GM21423 (cell line): ENCODE measurements around the gene ADAM15.

ENCODE experiments used
- ATAC-seq: cut with Tn5 transposase; IDR thresholded peaks from one replicate; pipeline ENCODE4 v1.9.1; 2021; ENCODE audit warnings: mild to moderate bottlenecking, moderate library complexity; ENCODE audit not compliant: unreplicated experiment

The ADAM15 gene

DNA sequence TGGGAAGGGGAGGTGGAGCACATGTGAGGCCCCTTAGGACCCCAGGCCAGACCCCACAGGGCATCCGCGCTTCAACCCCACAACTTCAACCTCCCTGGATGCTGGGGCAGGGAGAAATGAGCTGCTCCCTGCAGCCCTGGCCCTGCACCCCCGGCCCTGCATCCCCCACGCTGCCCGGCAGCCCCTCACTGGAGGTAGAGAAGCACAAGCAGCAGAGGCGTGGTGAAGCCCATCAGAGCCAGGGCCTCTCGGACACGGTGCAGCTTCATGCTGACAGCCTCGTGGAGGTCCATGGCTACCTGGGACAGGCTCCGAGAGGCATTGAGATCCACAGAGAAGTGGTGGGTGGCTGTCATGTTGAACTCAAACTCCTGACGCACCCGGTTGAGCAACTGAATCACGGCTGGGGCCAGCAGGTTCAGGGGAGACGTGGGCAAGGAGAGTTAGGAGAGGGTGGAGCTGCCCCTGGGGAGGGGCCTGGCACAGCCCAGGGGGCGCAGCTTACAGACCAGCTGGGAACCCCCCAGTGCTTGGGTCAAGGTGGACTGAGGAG, 20.8 kb upstream of the ADAM15 start:
- ATAC-seq, result no peak

DNA sequence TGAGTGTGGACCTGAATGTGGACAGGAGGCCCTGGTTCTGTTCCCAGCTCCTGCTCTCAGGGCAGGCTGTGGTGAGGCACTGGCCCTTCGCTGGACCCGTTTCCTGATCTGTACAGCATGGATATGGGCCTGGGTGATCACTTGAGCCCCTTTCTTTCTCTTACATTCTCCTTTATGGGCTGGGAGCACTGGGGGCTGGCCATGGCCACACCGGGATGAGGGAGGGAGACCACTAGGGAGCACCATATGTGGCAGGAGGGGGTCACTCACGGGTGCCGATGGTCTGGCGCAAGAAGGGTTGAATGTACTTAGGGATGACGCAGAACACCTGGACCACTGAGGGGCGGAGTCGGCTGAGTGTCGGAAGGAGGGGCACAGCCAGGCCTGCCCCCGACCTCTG, 20.2 kb upstream of the ADAM15 start:
- no peak for ATAC-seq

DNA sequence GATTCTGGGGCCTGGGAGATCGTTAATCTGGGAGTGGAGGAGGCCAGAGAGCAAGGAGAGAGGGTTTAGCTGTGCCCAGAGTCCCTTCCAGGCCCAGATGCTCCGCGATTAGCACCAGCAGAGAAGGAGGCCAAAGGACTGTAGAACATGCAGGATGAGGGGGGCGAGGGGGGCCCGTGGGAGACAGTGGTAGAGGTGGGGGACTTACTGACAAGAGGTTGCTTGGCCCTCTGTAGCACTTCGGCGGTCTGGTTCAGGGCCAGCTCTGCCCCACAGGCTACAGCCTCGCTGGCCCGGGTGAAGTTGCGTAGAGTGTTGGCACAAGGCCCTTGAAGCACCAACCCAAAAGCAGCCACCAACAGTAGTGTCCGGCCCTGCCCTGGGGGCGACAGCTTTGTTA, 18.2 kb upstream of the ADAM15 start:
- no peak for ATAC-seq

DNA sequence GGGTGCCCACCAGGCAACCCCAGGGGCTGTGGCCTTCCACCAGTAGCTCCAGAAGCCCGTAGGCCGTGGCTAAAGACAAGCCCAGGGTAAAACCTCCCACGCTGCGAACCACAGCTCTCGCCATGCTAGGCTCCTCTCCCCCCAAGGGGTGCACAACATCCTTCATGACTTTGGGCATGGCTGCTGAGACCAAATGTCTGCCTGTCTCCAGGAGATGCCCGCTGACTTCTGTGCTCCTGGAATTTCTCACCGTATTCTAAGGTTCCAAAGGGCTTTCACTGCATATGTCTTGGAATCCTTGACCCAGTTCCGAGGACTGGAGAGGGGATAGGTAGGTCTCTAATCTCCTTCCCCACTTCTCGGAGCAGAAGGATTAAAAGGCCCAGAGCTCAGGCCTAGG, 17.6 kb upstream of the ADAM15 start, which contains the start of the genes DCST1 and DCST2:
Gene DCST1 (plus strand): TSS at position 301 of the 400 bp plus-strand sequence. CDS start 213 bp downstream, outside the sequence.
Gene DCST2 (minus strand): TSS at position 258 of the 400 bp plus-strand sequence. CDS start 80 bp downstream, at position 178.
- ATAC-seq, result no peak

DNA sequence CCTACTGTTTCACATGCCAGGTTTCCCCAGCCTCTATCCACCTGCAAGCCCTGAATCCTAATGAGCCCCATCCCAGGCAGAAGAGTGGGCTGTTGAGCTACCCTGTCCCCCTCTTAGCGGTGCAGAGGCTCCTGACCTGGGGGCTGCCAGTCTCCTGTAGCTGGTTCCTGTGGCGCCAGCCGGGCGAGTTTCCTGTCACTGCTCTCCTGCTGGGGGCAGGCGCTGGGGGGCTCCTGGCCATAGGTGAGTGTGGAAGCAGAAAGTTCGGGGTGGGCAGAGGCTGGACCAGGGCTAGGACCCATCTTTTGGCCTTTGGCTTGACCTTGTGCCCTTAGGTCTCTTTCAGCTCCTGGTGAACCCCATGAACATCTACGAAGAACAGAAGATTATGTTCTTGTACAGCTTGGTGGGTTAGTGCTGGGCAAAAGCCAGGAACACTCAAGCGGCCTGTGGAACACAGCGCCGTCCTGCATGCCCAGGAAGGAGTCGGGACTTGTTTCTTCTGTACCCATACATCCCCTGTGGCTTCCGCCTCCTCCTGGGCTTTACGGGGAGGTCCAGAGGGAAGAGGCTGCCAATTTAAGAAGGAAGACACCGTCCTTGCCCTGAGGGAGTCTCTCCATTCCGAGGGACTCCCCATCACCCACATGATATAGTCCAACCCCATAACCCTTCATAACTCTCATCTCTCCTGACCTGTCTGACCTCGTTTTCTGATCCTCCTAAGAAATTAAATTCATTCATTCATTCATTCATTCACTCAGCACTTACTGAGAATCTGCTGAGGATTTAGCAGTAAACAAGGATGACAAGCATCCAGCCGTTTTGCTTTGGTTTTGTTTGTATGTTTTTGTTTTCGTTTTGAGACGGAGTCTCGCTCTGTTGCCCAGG, 16.6 kb upstream of the ADAM15 start:
- no peak for ATAC-seq

DNA sequence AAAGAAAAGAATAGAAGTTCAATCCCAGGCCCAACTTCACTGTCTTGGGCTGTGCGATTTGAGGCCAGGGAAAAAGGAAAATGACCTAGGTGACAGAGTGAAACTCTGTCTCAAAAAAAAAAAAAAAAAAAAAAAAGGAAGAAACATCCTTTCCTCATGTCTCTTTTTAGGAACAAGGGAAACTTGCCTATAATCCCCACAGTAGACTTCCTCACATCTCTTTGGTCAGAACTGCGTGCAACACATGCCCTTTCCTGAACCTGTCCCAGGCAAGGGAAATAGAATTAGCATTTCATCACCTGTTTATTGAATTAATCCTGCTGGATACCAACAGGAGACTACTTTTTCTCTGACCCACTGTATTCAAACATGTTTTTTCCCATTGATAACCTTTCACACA, 15.2 kb upstream of the ADAM15 start:
- no peak for ATAC-seq

DNA sequence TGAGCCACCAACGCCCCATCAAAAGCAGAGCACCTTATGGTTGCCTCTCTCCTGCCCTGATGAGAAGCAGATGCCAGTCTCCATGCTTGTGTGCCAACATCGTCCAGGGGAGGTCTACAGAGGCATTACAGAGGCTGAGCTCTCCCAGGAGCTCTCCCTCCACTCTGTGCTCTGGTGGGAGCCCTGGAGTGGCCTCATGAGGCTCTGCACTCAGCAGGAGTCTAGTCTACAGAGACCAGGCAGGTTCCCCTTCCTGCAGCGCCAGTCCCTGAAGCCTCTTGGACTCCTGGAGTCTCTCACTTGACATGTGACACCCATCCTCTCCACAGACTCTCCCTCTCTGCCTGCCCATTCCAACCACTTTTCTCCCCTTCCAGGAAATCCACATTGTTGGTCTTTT, 14.1 kb upstream of the ADAM15 start:
- ATAC-seq, result no peak

DNA sequence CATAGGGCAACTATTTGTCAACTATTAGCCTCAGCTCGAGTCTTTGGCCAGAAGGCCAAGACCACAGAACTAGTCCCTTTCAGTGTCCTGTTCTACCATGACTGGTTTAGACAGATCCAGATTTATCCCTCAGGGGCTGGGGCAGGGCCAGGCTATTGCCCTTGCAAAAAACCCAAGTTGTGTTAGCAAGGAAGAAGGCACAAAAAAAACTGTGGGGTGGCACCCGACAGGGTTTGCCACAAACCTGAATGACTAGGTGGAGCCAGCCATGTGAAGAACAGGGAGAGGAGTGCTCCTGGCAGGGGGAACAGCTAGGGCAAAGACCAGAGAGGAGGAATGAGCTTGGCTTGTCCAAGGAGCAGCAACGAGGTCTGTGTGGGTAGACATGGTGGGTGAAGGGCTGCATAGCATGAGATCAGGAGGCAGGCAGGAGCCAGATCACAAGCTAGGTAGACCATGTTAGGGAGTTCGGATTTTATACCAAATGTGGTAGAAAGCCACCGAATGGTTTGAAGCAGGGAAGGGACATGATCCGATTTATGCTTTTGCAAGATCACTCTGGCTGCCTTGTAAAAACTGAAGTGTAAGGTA, 13.2 kb upstream of the ADAM15 start:
- ATAC-seq, result no peak

DNA sequence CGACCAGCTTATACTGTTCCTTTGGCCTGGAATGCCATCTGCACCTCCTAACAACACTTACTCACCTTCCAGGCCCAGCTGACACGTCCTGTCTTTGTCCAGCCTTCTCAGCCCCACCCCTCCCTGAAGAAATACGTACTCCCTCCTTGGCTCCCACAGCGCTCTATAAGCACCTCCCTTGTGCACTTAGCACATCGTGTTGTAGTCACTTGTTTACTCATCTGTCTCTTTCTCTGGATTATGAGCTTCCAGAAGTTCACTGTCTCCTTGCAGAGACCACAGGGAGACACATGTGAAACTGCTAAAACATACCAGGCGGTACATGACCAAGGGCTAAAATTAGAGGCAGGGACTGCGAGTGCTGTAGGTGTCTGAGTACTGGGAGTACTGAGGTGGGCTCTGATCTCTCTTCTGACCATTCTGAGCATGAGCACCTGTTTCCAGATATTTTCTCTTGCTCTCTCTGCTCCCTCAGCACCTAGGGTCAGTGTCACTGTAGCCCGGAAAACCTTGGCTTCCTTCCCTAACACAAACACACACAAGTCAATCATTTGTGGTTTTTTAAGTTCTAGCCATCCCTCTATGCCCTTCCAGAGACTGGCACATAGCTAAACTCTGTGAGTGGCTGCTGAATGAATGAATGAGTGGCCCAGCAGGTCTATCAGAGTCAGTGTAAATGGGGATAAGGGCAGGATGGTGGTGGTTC, 12.4 kb upstream of the ADAM15 start:
- ATAC-seq, result no peak

DNA sequence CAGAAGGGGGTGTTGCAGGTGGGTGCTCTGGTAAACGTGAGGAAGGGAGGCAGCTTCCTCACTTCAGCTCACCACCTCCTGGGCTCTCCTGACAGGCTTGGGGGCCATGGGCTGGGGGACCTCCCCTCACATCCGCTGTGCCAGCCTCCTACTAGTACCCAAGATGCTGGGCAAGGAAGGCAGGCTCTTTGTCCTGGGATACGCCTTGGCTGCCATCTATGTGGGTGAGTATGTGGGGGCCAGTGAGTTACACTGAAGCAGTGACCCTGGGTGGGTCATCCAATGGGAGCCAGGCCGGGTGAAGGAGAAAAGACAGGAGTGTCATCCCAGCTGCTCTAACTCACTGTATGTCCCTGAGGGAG, 11.8 kb upstream of the ADAM15 start:
- no peak for ATAC-seq

DNA sequence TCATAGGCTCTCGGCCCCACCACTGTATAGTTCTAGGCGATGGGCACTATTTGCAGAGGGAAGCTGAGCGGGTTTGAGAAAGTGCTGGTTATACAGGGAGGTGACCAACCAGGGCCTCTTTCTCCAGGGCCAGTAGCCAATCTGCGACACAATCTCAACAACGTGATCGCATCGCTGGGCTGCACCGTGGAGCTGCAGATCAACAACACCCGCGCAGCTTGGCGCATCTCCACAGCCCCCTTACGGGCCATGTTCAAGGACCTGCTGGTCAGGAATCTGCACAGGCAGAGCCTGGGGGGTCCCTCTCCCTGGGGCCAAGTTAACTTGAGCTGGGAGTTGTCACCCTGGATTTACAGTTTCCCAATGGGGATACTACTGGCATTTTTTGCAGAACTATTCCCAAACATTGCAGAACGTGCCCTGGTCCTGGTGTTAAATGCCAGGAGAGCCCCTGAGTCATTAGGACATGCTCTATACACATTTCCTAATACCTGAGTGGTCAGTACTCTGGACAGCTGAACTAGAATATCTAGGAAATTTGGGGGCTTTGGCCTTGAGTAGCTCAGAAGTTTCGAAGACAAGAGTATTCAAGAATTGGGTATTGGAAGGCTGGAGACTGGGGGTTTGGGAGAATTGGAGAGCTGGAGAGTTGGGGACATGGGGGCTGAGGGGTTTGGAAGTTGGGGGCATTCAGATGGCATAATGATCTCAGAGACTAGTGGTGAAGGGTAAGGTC, 10.6 kb upstream of the ADAM15 start:
- ATAC-seq, result no peak

DNA sequence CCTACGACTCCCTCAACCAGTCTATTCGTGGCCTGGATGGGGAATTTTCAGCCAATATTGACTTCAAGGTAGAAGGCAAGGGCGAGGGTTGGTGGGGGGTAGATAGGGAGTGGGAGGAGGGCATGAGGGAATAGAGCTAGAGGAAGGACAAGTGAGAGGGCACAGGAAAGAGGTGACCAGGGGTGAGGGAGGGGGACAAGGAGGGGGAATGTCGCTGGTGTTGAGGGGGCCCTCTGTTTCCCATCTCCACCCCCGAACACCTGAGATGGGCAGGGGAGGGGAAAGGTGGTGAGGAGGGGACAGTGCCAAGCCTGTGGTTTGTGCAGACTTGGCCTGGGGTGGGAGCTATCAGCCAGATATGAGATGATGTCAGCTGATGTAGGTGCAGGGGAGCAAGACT, 8.3 kb upstream of the ADAM15 start:
- ATAC-seq, result no peak

DNA sequence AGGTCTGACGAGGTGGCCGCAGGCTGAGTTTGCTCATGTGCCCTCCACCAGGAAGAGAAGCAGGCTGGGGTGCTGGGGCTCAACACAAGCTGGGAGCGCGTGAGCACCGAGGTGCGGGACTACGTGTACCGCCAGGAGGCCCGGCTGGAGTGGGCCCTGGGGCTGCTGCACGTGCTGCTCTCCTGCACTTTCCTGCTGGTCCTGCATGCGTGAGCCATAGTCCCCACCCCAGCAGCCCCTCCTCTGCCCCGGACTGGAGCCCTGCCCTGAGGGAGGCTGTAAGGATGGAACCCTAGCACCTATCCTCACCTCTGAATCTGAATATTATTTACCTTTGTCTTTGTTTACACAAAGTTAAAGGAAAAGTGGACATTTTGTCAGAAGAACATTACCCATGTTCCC, 7.8 kb upstream of the ADAM15 start:
- ATAC-seq, result no peak

DNA sequence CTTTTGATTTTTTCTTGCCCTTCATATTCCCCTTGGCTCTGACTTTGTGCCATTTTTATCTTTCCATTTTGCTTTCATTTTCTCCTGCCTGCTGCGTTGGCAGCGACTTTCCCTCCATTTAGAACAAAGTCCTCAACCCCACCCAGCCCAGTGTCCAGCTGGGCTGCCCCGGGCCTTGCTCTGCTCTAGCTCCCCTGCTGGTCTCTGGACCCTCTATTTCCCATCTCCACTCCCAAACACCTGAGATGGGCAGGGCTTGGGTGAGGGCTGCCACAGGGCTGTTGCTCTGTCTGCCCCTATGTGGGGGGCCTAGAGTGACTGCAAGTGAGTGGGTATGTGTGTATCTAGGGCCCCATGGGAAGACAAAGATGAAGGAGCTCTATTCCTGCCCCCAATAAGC, 7.3 kb upstream of the ADAM15 start:
- ATAC-seq, result no peak

DNA sequence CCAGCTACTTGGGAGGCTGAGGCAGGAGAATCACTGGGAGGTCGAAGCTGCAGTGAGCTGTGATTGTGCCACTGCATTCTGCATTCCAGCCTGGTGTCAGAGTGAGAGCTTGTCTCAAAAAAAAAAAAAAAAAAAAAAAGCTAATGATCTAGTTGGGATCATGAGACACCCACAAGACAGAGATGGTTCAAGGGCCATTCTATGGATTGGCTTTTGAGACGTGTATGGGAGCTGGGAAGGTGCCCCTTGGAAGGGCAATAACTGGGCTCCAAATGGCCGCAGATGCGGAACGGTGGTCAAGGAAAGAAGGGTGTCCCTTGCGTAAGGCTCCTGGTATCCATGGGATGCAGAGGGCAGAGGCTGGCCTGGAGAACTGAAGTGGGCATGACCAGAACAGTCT, 6.8 kb upstream of the ADAM15 start:
- ATAC-seq, result no peak

DNA sequence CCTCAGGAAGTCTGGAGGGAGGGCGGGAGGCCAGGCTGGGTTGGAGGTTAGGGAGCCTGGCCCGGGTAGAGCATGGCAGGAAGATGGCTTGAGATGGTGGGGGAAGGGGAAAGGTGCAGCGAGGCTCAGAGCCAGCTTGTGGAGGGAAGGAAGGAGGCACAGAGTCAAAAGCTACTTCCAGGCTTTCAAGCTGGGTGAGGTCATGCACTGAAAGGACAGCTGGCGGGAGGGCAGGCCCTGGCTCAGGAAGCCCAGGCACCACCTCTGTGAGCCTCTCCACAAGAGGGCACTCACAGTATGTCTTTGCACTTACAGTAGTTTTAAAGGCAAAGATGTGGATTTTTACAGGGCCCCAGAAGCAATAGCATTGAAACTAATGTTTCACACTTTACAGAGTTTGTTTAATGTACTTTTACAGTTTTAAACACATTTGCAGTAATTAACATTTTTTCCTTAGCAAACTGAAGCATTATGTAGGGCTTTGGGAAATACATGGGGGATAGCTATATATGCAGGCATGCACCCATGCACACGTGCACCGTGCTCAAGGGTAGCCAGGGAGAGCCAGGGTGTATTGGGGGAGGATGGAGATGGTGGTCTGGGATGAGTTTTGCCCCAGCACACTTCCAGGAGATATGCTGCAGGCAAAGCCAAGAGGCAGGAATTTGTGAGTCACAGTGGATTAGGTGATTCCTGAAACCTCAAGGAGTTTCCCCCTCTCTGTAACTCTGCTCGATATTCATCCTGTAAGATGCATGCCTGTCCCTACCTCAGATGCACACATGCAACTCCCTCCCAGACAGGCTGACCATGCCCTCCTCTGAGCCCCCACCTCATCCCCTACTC, 6.1 kb upstream of the ADAM15 start:
- ATAC-seq, result no peak

DNA sequence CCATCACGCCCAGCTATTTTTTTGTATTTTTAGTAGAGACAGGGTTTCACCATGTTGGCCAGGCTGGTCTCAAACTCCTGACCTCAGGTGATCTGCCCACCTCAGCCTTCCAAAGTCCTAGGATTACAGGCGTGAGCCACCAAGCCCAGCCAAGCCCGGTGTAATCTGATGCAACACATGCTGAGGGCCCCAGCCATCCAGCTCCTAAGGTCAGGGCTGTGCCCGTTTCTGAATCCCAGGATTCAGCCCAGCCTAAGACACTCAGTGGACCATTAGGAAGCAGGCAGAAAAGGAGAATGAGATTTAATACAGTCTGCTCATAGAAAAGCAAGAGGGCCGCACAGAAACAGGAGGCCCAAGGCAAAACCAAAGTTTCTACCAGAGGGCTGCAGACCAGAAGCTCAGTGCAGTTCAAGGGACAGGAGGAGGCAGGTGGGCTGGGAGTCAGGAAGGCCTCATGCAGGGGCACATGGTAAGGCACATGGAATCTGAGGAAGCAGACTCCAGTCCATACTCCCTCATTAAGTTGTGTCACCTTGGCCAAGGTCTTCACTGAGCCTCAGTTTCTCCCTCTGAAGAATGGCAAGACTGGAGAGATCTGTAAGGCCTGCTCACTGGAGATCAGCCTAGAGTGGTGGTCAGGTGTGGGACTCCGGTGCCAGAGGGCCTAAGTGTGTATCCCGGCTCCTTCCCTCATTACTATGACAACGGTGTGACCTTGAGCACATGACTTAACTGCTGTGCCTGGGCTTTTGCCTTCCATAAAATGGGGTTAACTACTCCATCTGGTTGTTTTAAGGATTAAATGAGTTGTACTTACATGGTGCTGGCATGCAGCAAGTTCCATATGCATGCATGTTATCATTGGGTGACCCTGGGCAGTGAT, 2.4 kb upstream of the ADAM15 start:
- no peak for ATAC-seq

DNA sequence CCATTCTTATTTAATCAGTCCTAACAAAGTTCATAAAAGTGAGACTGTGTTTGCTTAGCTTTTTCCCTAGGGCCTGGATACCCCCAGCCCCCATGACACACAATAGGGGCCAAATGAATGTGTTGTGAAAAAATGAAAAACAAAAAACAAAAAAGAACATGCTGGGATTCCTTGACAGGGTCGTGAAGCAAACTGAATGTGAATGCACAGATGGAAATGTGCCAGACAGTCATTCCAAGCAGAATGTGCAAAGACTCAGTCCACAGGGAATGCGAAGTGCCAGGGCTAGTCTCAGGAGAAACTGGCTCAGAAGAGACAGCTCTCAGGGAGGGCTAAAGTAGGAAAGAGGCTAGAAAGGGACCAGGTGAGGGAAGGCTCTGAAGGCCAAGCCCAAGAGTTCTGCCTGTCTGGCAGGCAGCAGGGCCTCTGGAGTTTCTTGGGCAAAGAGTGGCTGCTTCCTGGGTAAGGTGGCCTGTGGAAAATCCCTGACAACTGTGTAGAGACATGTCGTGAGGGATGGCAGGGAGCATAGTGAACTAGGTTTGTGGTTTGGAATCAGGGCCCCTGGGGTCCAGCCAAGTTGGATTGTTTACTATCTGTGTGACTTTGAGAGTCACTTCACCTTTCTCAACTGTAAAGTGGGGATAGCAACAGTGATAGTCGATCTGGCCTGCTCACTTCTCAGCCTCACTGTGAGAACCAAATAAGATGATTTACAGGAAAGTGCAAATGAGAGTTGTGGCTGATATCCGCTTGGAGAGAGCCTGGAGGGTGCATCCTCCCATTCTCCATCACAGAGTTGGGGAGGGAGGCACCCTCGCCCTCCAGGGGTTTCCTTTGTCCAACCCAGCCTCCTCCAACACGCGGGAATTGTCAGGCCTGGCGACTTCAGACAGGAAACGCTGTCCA, 1.2 kb upstream of the ADAM15 start:
- no peak for ATAC-seq
